Nephron (organoid): ENCODE results near the gene MAP3K4.
"Not testable (repeated sequence)": the region's sequence is repeated elsewhere in the genome, so short reads cannot be mapped to it uniquely, and the experiment has no call there.

Experiments
- H3K27ac Mint-ChIP-seq, 3 experiments: 2 replicates each; pipeline ENCODE4 v1.8.0; 2020; ENCODE audit warnings: mixed read lengths in 3 of 3, mild to moderate bottlenecking in 2 of 3, moderate library complexity in 1 of 3
- H3K27me3 Mint-ChIP-seq: 2 replicates; pipeline ENCODE4 v1.8.0; 2021; ENCODE audit warnings: low read depth, mild to moderate bottlenecking, moderate library complexity, mixed read lengths
- H3K36me3 Mint-ChIP-seq: 2 replicates; pipeline ENCODE4 v1.8.0; 2020; ENCODE audit warnings: low read depth, mixed read lengths
- H3K4me1 Mint-ChIP-seq: 2 replicates; pipeline ENCODE4 v1.8.0; 2020; ENCODE audit warnings: mixed read lengths
- H3K4me3 Mint-ChIP-seq, 3 experiments: 2 replicates each; pipeline ENCODE4 v1.8.0; 2020; ENCODE audit warnings: mild to moderate bottlenecking in 3 of 3, mixed read lengths in 3 of 3, moderate library complexity in 2 of 3
- H3K9me3 Mint-ChIP-seq: 2 replicates; pipeline ENCODE4 v1.8.0; 2020; ENCODE audit warnings: mixed read lengths
- TF ChIP-seq, protein P1 (sequence below), 3 experiments: fragments of 200-600 bp; sonication (generic); IDR thresholded peaks; one replicate each; pipeline ENCODE4 v1.5.0; 2021; ENCODE audit warnings: antibody characterized with exemption in 3 of 3; ENCODE audit not compliant: unreplicated experiment in 3 of 3

Gene MAP3K4

DNA sequence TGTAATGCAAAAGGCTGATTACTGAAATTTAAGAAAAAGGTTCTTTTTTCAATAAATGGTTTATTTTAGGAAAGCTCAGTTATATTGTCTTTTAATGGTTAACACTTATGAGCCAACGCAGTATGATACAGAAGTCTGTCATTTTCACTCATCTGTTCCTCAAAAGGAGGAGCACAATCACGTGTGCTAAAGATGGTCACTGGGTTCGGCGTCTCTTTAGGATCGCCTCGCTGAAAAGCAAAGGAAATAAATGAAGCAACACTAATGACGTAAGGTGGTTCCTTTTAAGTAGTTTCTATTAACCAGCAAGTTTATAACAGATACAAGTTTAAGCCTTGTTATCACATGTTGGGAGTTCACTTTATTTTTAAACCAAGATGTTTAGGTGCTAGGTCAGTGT, 125.7 kb downstream of the MAP3K4 start:
- no peak overlapping the region for H3K27ac Mint-ChIP-seq
- H3K36me3 Mint-ChIP-seq: peaks cover 94% of the 10 kb centered on the region
- no peaks in the 10 kb centered on the region for H3K4me1 Mint-ChIP-seq
- no peak overlapping the region for H3K4me3 Mint-ChIP-seq
- H3K9me3 Mint-ChIP-seq: peaks cover 40% of the 10 kb centered on the region
- no peaks in the 10 kb centered on the region for H3K27me3 Mint-ChIP-seq
- TF ChIP-seq, protein P1, sequence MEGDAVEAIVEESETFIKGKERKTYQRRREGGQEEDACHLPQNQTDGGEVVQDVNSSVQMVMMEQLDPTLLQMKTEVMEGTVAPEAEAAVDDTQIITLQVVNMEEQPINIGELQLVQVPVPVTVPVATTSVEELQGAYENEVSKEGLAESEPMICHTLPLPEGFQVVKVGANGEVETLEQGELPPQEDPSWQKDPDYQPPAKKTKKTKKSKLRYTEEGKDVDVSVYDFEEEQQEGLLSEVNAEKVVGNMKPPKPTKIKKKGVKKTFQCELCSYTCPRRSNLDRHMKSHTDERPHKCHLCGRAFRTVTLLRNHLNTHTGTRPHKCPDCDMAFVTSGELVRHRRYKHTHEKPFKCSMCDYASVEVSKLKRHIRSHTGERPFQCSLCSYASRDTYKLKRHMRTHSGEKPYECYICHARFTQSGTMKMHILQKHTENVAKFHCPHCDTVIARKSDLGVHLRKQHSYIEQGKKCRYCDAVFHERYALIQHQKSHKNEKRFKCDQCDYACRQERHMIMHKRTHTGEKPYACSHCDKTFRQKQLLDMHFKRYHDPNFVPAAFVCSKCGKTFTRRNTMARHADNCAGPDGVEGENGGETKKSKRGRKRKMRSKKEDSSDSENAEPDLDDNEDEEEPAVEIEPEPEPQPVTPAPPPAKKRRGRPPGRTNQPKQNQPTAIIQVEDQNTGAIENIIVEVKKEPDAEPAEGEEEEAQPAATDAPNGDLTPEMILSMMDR (IDR thresholded peaks at IDR 0.05; ENCODE audit: unreplicated experiment in 3 of 3): no peak

DNA sequence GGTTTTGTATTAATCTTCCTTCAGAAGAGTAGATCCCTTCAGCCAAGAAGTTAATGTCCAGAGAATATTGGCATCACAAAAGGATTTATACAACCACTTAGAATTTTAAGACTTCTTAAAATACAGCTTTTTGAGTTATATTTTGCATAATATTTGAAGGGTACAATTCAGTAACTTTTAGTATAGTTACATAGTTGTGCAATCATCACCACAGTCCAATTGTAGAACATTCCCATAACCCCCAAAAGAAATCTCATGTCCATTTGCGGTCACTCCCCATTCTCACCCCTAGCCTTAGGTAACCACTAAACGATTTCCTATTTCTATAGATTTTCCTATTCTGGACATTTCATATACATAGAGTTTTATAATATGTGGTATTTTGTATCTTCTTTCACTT, 126.4 kb downstream of the MAP3K4 start:
- Mint-ChIP-seq H3K27ac (no peak overlapping the region), H3K9me3 (peaks cover 47% of the 10 kb centered on the region), H3K27me3 (no peaks in the 10 kb centered on the region), H3K36me3 (peaks cover 94% of the 10 kb centered on the region), H3K4me1 (no peaks in the 10 kb centered on the region), H3K4me3 (no peak overlapping the region)
- TF ChIP-seq, protein P1 (IDR thresholded peaks at IDR 0.05; ENCODE audit: unreplicated experiment in 3 of 3): no peak

DNA sequence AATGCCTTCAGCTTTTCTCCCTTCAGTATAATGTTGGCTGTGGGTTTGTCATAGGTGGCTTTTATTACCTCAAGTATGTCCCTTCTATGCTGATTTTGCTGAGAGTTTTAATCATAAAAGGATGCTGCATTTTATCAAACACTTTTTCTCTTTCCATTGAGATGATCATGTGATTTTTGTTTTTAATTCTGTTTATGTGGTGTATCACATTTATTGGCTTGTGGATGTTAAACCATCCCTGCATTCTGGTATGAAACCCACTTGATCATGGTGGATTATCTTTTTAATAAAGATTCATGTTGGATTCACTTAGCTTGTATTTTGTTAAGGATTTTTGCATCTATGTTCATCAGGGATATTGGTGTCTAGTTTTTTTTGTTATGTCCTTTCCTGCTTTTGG, 131.8 kb downstream of the MAP3K4 start:
- H3K36me3 Mint-ChIP-seq: peaks cover 100% of the 10 kb centered on the region
- H3K27me3 Mint-ChIP-seq, H3K4me1 Mint-ChIP-seq, H3K27ac Mint-ChIP-seq, H3K4me3 Mint-ChIP-seq: not testable (repeated sequence)
- H3K9me3 Mint-ChIP-seq: peaks cover 89% of the 10 kb centered on the region

DNA sequence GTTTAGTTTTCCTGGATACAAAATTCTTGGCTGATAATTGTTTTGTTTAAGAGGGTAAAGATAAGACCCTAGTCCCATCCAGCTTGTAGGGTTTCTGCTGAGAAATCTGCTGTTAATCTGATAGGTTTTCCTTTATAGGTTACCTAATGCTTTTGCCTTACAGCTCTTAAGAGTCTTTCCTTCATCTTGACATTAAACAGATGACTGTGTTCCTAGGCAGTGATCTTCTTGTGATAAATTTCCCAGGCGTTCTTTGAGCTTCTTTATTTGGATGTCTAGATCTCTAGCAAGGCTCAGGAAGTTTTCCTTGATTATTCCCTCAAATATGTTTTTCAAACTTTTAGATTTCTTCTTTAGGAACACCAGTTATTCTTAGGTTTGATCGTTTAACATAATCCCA, 134.0 kb downstream of the MAP3K4 start:
- TF ChIP-seq, protein P1 (IDR thresholded peaks at IDR 0.05; ENCODE audit: unreplicated experiment in 3 of 3): no peak

DNA sequence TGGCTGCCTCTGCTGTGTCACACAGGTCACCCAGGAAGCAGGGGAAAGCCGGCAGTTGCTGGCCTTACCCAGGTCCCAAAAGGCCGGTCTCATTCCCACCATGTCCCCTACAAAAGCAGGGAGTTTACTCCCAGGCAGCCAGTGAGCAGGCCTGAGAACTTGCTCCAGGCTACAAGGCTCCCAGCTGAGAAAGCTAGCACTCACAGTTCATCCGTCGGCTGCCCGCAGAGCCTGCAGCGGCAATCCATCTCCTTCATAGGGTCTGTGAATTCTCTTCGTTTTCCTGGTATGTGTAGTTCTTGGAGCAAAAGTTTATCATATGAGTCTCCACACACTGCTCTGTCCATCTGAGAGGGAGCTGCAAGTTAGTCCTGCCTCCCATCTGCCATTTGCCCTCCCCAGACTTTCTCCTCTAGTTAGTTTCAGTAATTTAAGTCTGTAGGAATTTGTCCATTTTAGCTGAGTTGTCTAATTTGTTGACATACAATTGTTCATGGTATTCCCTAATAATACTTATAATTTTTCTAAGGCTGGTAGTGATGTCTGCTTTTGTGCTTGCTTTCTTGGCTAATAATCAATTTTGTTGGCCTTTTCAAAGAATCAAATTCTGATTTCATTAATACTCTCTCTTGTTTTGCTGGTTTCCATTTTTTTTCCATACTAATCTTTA, 135.6 kb downstream of the MAP3K4 start:
- peaks cover 64% of the 10 kb centered on the region for H3K9me3 Mint-ChIP-seq
- no peaks in the 10 kb centered on the region for H3K4me1 Mint-ChIP-seq
- TF ChIP-seq, protein P1 (IDR thresholded peaks at IDR 0.05; ENCODE audit: unreplicated experiment in 3 of 3): no peak
- H3K4me3 Mint-ChIP-seq: no peak overlapping the region
- no peaks in the 10 kb centered on the region for H3K27me3 Mint-ChIP-seq
- no peak overlapping the region for H3K27ac Mint-ChIP-seq
- H3K36me3 Mint-ChIP-seq: peaks cover 99% of the 10 kb centered on the region

More for the DNA sequence above, 134.0 kb downstream of the MAP3K4 start:
- no peaks in the 10 kb centered on the region for H3K4me1 Mint-ChIP-seq
- peaks cover 79% of the 10 kb centered on the region for H3K9me3 Mint-ChIP-seq
- no peaks in the 10 kb centered on the region for H3K27me3 Mint-ChIP-seq
- H3K27ac Mint-ChIP-seq: no peak overlapping the region
- H3K36me3 Mint-ChIP-seq: peaks cover 100% of the 10 kb centered on the region
- no peak overlapping the region for H3K4me3 Mint-ChIP-seq

DNA sequence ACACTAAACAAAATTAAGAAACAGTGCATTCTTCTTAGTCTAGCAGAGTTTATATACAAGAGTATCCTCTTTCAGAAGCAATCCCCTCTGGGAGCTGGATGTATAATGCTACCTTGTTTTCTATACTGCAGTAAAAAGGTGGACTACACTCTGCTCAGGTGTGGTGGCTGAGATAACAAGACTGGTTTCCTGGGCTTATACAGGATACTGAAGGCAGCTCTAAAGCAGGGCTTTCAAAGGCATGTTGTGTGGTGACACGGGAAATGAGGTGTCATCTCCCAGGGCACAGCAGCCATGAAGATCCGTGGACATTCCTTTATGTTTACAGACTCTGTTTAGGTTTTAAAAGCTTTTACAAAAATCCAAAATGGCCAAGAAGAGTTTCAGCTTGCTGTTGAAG, 136.7 kb downstream of the MAP3K4 start:
- H3K27me3 Mint-ChIP-seq: no peaks in the 10 kb centered on the region
- no peak overlapping the region for H3K4me3 Mint-ChIP-seq
- TF ChIP-seq, protein P1 (IDR thresholded peaks at IDR 0.05; ENCODE audit: unreplicated experiment in 3 of 3): no peak
- H3K4me1 Mint-ChIP-seq: peaks cover under 1% of the 10 kb centered on the region
- peaks cover 98% of the 10 kb centered on the region for H3K36me3 Mint-ChIP-seq
- peaks cover 53% of the 10 kb centered on the region for H3K9me3 Mint-ChIP-seq
- no peak overlapping the region for H3K27ac Mint-ChIP-seq
